Activated CD8-positive, alpha-beta T cell treated with anti-CD3 and anti-CD28 coated beads for 36 hours (primary cell): ENCODE measurements around the gene ZBED6. TPM values are rescaled to one million over a fixed set of nuclear protein-coding genes. Genes with fewer than 3 reads are reported as not detected.

Source experiments
- ATAC-seq: fragments of 200-7000 bp; cut with Tn5 transposase; one replicate; pipeline ENCODE4 v1.10.0; 2021; ENCODE audit warnings: mild to moderate bottlenecking, moderate library complexity
- CTCF ChIA-PET: fragments of 350-600 bp; sonication (Branson Sonifier 250); formaldehyde crosslinking; loops from one replicate; lab custom pipeline; 2021; ENCODE audit warnings: antibody characterized with exemption; lab: Charles Lee
- POLR2A ChIA-PET: fragments of 350-600 bp; sonication (Branson Sonifier 250); formaldehyde crosslinking; loops from one replicate; lab custom pipeline; 2021; ENCODE audit warnings: antibody characterized with exemption; lab: Charles Lee
- DNase-seq: peaks from one replicate; pipeline ENCODE4 v3.0.0-alpha.2; 2020
- H3K27ac Mint-ChIP-seq: one replicate; pipeline ENCODE4 v1.8.0; 2021; ENCODE audit warnings: mild to moderate bottlenecking, mixed read lengths
- H3K27me3 Mint-ChIP-seq: one replicate; pipeline ENCODE4 v1.8.0; 2021; ENCODE audit warnings: mixed read lengths
- H3K36me3 Mint-ChIP-seq: one replicate; pipeline ENCODE4 v1.8.0; 2021; ENCODE audit warnings: low read depth, mixed read lengths
- H3K4me1 Mint-ChIP-seq: one replicate; pipeline ENCODE4 v1.8.0; 2021; ENCODE audit warnings: low read depth, mixed read lengths
- H3K4me3 Mint-ChIP-seq: one replicate; pipeline ENCODE4 v1.8.0; 2021; ENCODE audit warnings: mild to moderate bottlenecking, moderate library complexity, mixed read lengths
- H3K9me3 Mint-ChIP-seq: one replicate; pipeline ENCODE4 v1.8.0; 2021; ENCODE audit warnings: mixed read lengths
- intact Hi-C: fragments of 100-400 bp; cut with micrococcal nuclease; formaldehyde crosslinking; loops from one replicate; pipeline ENCODE4 v1.10.0; 2022
- total RNA-seq, 2 experiments: library from RNA; stranded (reverse); gene quantifications; one replicate each; pipeline ENCODE4 v1.2.3, GENCODE V29; 2021
- TF ChIP-seq, protein P1 (sequence below): fragments of 200-600 bp; IDR thresholded peaks from one replicate; pipeline ENCODE4 v1.8.0; 2022; ENCODE audit warnings: antibody characterized with exemption, mild to moderate bottlenecking

Gene ZBED6
- total RNA-seq, 2 experiments from 2014 or later = 17.3 to 17.7 TPM

DNA sequence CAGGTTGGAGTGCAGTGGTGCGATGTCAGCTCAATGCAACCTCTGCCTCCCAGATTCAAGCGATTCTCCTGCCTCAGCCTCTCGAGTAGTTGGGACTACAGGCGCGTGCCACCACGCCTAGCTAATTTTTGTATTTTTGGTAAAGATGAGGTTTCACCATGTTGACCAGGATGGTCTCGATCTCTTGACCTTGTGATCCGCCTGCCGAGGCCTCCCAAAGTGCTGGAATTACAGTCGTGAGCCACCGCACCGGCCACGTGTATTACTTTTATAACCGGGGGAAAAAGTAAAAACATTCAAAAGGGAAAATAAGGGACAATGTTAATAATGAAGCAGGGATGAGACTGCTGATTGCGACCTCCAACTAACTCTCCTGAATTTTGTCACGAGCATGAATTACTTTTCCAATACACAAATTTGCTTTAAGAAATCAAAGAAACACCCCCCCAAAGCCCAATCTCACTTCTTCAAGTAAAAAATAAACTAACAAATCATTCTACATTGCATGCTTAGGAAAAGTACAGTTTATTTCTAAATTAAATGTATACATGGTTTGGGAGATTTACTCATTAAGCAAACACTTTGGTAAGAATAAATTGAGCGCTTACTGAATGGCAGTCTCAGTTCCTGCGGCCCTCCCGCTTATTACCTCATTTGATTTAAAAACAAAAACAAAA is 521 bp upstream of the ZBED6 start:
- no peaks in the 10 kb centered on the region for H3K27me3 Mint-ChIP-seq
- CTCF ChIA-PET = interaction anchor here (1.2 to 1.3 kb wide), 2 partner anchors 31 to 201 kb away, joined by 3 read pairs; no protein-coding TSS in a partner anchor
- H3K4me3 Mint-ChIP-seq = peak overlapping the region; percentile 90
- ATAC-seq (no peak), DNase-seq (no peak)
- intact Hi-C loops = no loop called here
- peak overlapping the region; percentile 98 for H3K27ac Mint-ChIP-seq
- peaks cover 8% of the 10 kb centered on the region for H3K9me3 Mint-ChIP-seq
- H3K4me1 Mint-ChIP-seq = peaks cover 39% of the 10 kb centered on the region
- peaks cover 40% of the 10 kb centered on the region for H3K36me3 Mint-ChIP-seq
- POLR2A ChIA-PET = interaction anchor here (1.0 to 4.6 kb wide), 3 partner anchors 18 to 517 kb away, joined by 3 to 25 read pairs (median 3); partner anchors contain the start of gene LAX1
- TF ChIP-seq, protein P1, sequence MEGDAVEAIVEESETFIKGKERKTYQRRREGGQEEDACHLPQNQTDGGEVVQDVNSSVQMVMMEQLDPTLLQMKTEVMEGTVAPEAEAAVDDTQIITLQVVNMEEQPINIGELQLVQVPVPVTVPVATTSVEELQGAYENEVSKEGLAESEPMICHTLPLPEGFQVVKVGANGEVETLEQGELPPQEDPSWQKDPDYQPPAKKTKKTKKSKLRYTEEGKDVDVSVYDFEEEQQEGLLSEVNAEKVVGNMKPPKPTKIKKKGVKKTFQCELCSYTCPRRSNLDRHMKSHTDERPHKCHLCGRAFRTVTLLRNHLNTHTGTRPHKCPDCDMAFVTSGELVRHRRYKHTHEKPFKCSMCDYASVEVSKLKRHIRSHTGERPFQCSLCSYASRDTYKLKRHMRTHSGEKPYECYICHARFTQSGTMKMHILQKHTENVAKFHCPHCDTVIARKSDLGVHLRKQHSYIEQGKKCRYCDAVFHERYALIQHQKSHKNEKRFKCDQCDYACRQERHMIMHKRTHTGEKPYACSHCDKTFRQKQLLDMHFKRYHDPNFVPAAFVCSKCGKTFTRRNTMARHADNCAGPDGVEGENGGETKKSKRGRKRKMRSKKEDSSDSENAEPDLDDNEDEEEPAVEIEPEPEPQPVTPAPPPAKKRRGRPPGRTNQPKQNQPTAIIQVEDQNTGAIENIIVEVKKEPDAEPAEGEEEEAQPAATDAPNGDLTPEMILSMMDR = no peak

DNA sequence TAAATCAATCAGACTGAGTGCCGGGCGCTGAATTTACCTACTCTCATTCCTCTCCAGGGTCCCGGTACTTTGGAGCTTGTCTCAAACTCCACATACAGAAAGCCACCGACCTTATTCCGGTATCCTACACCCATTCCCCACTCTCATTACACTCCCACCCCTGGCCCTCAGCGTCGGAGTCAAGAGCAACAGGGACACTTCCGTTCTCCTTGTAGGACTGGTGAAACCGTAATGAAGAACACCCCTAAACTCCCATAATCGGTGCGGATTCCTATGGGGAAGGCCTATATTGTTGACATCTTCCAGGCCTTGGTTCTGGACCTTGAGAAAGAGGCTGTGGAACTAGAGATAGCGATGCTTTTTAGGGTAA is 798 bp downstream of the ZBED6 start:
- peaks cover 46% of the 10 kb centered on the region for H3K36me3 Mint-ChIP-seq
- TF ChIP-seq, protein P1 = no peak
- peak overlapping the region; percentile 90 for H3K4me3 Mint-ChIP-seq
- peak; percentile 11 for ATAC-seq
- H3K27me3 Mint-ChIP-seq = no peaks in the 10 kb centered on the region
- H3K4me1 Mint-ChIP-seq = peaks cover 50% of the 10 kb centered on the region
- ChIA-PET CTCF (no interaction called here), POLR2A (interaction anchor here (0.6 to 4.6 kb wide), 4 partner anchors 21 to 600 kb away, joined by 3 to 25 read pairs (median 3); partner anchors contain the start of gene LAX1)
- H3K9me3 Mint-ChIP-seq = peaks cover 8% of the 10 kb centered on the region
- intact Hi-C loops = no loop called here
- peak overlapping the region; percentile 97 for H3K27ac Mint-ChIP-seq
- DNase-seq = peak; percentile 43

DNA sequence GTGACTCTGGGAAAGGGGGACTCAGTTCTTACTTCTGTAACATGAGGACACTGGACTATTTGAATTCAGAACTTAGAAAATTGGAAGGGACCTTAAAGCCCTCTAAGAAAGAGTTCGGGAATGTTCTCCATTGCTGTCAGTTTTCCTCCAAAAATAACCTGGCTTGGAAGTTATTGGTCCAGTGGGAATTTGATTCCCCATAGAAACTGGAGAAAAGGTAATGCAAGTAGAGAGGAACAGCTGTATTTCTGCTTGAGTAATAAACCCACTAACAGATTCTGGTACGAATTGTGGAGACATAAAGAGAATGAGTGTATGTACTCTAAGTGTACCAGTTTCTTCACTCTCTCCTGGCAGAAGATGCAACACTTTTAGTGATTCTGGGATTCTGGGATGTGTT is 1.8 kb downstream of the ZBED6 start:
- POLR2A ChIA-PET = interaction anchor here (0.5 to 4.6 kb wide), 4 partner anchors 14 to 32 kb away, joined by 3 to 25 read pairs (median 5); partner anchors contain the start of gene LAX1
- DNase-seq (no peak), ATAC-seq (no peak)
- intact Hi-C loops = no loop called here
- Mint-ChIP-seq H3K36me3 (peaks cover 48% of the 10 kb centered on the region), H3K4me3 (peak overlapping the region; percentile 90), H3K4me1 (peaks cover 55% of the 10 kb centered on the region), H3K27me3 (no peaks in the 10 kb centered on the region), H3K9me3 (peaks cover 8% of the 10 kb centered on the region), H3K27ac (peak overlapping the region; percentile 30)
- TF ChIP-seq, protein P1 = no peak
- CTCF ChIA-PET = no interaction called here

DNA sequence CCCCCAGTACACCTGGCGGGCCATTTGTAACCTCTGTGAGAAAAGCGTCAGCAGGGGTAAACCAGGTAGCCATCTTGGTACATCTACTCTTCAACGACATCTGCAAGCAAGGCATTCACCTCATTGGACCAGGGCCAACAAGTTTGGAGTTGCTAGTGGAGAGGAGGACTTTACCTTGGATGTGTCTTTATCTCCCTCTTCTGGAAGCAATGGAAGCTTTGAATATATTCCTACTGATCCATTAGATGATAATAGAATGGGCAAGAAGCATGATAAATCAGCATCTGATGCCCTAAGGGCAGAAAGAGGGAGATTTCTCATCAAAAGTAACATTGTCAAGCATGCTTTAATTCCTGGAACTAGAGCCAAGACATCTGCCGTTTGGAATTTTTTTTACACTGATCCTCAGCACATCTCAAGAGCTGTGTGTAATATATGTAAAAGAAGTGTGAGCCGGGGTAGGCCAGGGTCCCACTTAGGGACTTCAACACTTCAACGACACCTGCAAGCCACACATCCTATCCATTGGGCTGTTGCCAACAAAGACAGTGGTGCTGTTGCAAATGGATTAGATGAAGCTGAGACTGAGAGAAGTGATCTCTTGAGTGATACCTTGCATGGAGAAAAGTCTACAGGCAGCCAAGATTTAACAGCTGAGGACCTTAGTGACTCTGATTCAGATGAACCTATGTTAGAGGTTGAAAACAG is 2.7 kb downstream of the ZBED6 start:
- peaks cover 54% of the 10 kb centered on the region for H3K36me3 Mint-ChIP-seq
- H3K9me3 Mint-ChIP-seq = peaks cover 8% of the 10 kb centered on the region
- intact Hi-C loops = no loop called here
- H3K27me3 Mint-ChIP-seq = no peaks in the 10 kb centered on the region
- TF ChIP-seq, protein P1 = no peak
- ATAC-seq (no peak), DNase-seq (no peak)
- H3K27ac Mint-ChIP-seq = no peak overlapping the region
- peak overlapping the region; percentile 90 for H3K4me3 Mint-ChIP-seq
- ChIA-PET CTCF (no interaction called here), POLR2A (interaction anchor here (1.2 to 2.0 kb wide), 3 partner anchors 14 to 33 kb away, joined by 5 read pairs; partner anchors contain the start of gene LAX1)
- H3K4me1 Mint-ChIP-seq = peaks cover 58% of the 10 kb centered on the region
